SK-N-SH (cell line): ENCODE measurements around the gene BCAR3. TPM values are rescaled to one million over a fixed set of nuclear protein-coding genes. Genes with fewer than 3 reads are reported as not detected.

Experiments used
- CTCF ChIA-PET: fragments of 300-600, 350-600 bp; formaldehyde crosslinking; extraction: SDS; loops from one replicate; lab custom pipeline; 2021; lab: Yijun Ruan, JAX
- POLR2A ChIA-PET: fragments of 350-600 bp; sonication (Branson Sonifier 250); formaldehyde crosslinking; extraction: SDS; loops from one replicate; lab custom pipeline; 2020; ENCODE audit warnings: antibody characterized with exemption, inconsistent platforms; lab: Yijun Ruan, JAX
- DNase-seq: peaks from one replicate; pipeline ENCODE4 v3.0.0; 2012
- H2AFZ ChIP-seq: fragments of 200-600 bp; sonication (generic); 2 replicates; pipeline ENCODE4 v1.8.1; 2016; ENCODE audit warnings: antibody characterized with exemption, mild to moderate bottlenecking, low read depth
- H3F3A ChIP-seq: fragments of 200-600 bp; sonication (generic); replicated peaks from 2 replicates; pipeline ENCODE3; 2016; ENCODE audit warnings: antibody characterized with exemption, mild to moderate bottlenecking; ENCODE audit not compliant: insufficient read depth
- H3K27ac ChIP-seq, 2 experiments: fragments of 200-500 bp in 1 of 2; fragments of 200-600 bp in 1 of 2; sonication (Bioruptor generic) in 1 of 2; sonication (generic), shearing (Covaris generic) in 1 of 2; 2 replicates each; pipeline versions ENCODE4 v1.5.1 to v1.6.1; 2014 to 2016; ENCODE audit warnings: low read depth in 2 of 2, inconsistent platforms in 1 of 2, low read length in 1 of 2, mild to moderate bottlenecking in 1 of 2, mixed read lengths in 1 of 2
- H3K27me3 ChIP-seq: fragments of 200-600 bp; sonication (generic), shearing (Covaris generic); 2 replicates; pipeline ENCODE4 v1.6.1; 2016; ENCODE audit warnings: mixed run types; ENCODE audit not compliant: insufficient read depth
- H3K36me3 ChIP-seq, 2 experiments: fragments of 200-500 bp in 1 of 2; fragments of 200-600 bp in 1 of 2; sonication (Bioruptor generic) in 1 of 2; sonication (generic) in 1 of 2; replicated peaks in 1 of 2; 2 replicates each; pipeline versions ENCODE3 to v1.5.1; 2014 to 2016; ENCODE audit warnings: low read length in 1 of 2, mild to moderate bottlenecking in 1 of 2; ENCODE audit not compliant: insufficient read depth in 2 of 2, control insufficient read depth in 1 of 2
- H3K4me1 ChIP-seq, 2 experiments: fragments of 200-500 bp in 1 of 2; fragments of 200-600 bp in 1 of 2; sonication (Bioruptor generic) in 1 of 2; sonication (generic), shearing (Covaris generic) in 1 of 2; 2 replicates each; pipeline versions ENCODE4 v1.5.1 to v1.6.1; 2014 to 2016; ENCODE audit warnings: low read depth in 1 of 2, low read length in 1 of 2, mixed run types in 1 of 2; ENCODE audit not compliant: insufficient read depth in 2 of 2, control insufficient read depth in 1 of 2
- H3K4me2 ChIP-seq: fragments of 200-600 bp; sonication (generic), shearing (Covaris generic); 2 replicates; pipeline ENCODE4 v1.6.1; 2017; ENCODE audit warnings: mixed run types
- H3K4me3 ChIP-seq, 2 experiments: fragments of 200-500 bp in 1 of 2; fragments of 200-600 bp in 1 of 2; sonication (Bioruptor generic) in 1 of 2; sonication (generic), shearing (Covaris generic) in 1 of 2; 2 replicates each; pipeline versions ENCODE4 v1.5.1 to v1.8.1; 2014 to 2016; ENCODE audit warnings: low read depth in 2 of 2, inconsistent platforms in 1 of 2, low read length in 1 of 2, mild to moderate bottlenecking in 1 of 2, mixed read lengths in 1 of 2, moderate library complexity in 1 of 2
- H3K79me2 ChIP-seq: fragments of 200-600 bp; sonication (generic); 2 replicates; pipeline ENCODE4 v1.8.1; 2017; ENCODE audit warnings: mild to moderate bottlenecking; ENCODE audit not compliant: insufficient read depth
- H3K9ac ChIP-seq: fragments of 200-600 bp; sonication (generic); 2 replicates; pipeline ENCODE4 v1.6.1; 2017; ENCODE audit warnings: mixed run types
- H3K9me2 ChIP-seq: fragments of 200-600 bp; sonication (generic); 2 replicates; pipeline ENCODE4 v1.6.1; 2017; ENCODE audit warnings: mixed run types
- H3K9me3 ChIP-seq: fragments of 200-600 bp; sonication (generic); 2 replicates; pipeline ENCODE4 v1.6.1; 2017; ENCODE audit warnings: mixed run types, mild to moderate bottlenecking, moderate library complexity
- H4K20me1 ChIP-seq: fragments of 200-600 bp; sonication (generic); 2 replicates; pipeline ENCODE4 v1.6.1; 2017; ENCODE audit warnings: mild to moderate bottlenecking, mixed run types; ENCODE audit not compliant: insufficient read depth
- CHD2 ChIP-seq: fragments of 150-350 bp; IDR thresholded peaks from 2 replicates; pipeline ENCODE4 v1.6.1; 2018; ENCODE audit warnings: low read length; ENCODE audit not compliant: partially characterized antibody
- ELF1 ChIP-seq: IDR thresholded peaks from 2 replicates; pipeline ENCODE4 v1.4.0; 2012
- EP300 ChIP-seq, 2 experiments: IDR thresholded peaks; 2 replicates each; pipeline versions ENCODE4 v1.4.0 to v1.6.1; 2012; ENCODE audit warnings: borderline replicate concordance in 1 of 2, low read depth in 1 of 2, low read length in 1 of 2
- EZH2phosphoT487 ChIP-seq: fragments of 200-600 bp; sonication (generic); IDR thresholded peaks from 2 replicates; pipeline ENCODE4 v1.6.1; 2017; ENCODE audit warnings: low read depth, mixed run types, mild to moderate bottlenecking, antibody characterized with exemption, moderate library complexity, borderline replicate concordance
- FOXJ3 ChIP-seq: sonication (generic); formaldehyde crosslinking; IDR thresholded peaks from 2 replicates; pipeline ENCODE4 v1.5.1; 2020; ENCODE audit warnings: mild to moderate bottlenecking, missing genetic modification reagents
- GABPA ChIP-seq: IDR thresholded peaks from 2 replicates; pipeline ENCODE4 v1.4.0; 2012; ENCODE audit warnings: low read depth, mild to moderate bottlenecking
- GATA2 ChIP-seq: sonication (generic); formaldehyde crosslinking; IDR thresholded peaks from 2 replicates; pipeline ENCODE4 v1.5.0; 2020; ENCODE audit warnings: mild to moderate bottlenecking, missing genetic modification reagents
- MXI1 ChIP-seq: IDR thresholded peaks from 2 replicates; pipeline ENCODE4 v1.6.1; 2012; ENCODE audit warnings: mild to moderate bottlenecking, low read depth, low read length, improper control_type of control experiment
- NFIC ChIP-seq: IDR thresholded peaks from 2 replicates; pipeline ENCODE4 v1.4.0; 2012; ENCODE audit warnings: borderline replicate concordance
- POLR2AphosphoS5 ChIP-seq: IDR thresholded peaks from 2 replicates; pipeline ENCODE4 v1.6.1; 2012; ENCODE audit warnings: low read depth, low read length
- RAD21 ChIP-seq: IDR thresholded peaks from 2 replicates; pipeline ENCODE4 v1.6.1; 2012; ENCODE audit warnings: mild to moderate bottlenecking, low read length
- RCOR1 ChIP-seq: fragments of 150-350 bp; IDR thresholded peaks from 2 replicates; pipeline ENCODE4 v1.6.1; 2017; ENCODE audit warnings: antibody characterized with exemption, low read length
- RFX5 ChIP-seq: IDR thresholded peaks from 2 replicates; pipeline ENCODE4 v1.6.1; 2012; ENCODE audit warnings: mild to moderate bottlenecking, improper control_type of control experiment, low read length
- RXRA ChIP-seq: IDR thresholded peaks from 2 replicates; pipeline ENCODE4 v1.4.0; 2012; ENCODE audit warnings: low read depth, mild to moderate bottlenecking, borderline replicate concordance
- TCF12 ChIP-seq: IDR thresholded peaks from 2 replicates; pipeline ENCODE4 v1.4.0; 2012
- TEAD4 ChIP-seq: IDR thresholded peaks from 2 replicates; pipeline ENCODE4 v1.4.0; 2012; ENCODE audit warnings: mild to moderate bottlenecking, borderline replicate concordance; ENCODE audit not compliant: insufficient read depth
- YY1 ChIP-seq: IDR thresholded peaks from 2 replicates; pipeline ENCODE4 v1.4.0; 2012; ENCODE audit warnings: low read depth, mild to moderate bottlenecking
- WGBS: methylation state at CpG from one replicate; pipeline ENCODE4 v1.1.6; 2017; ENCODE audit warnings: low lambda C conversion rate; 5-methylcytosine and 5-hydroxymethylcytosine counted together
- polyA plus RNA-seq, 3 experiments: library from polyadenylated mRNA; depleted of rRNA; stranded (reverse); fragments of >200 nt; gene quantifications; 2 replicates each; pipeline ENCODE4 v1.2.3, GENCODE V29; 2012
- TF ChIP-seq, protein P1 (sequence below): fragments of 200-600 bp; sonication (generic); IDR thresholded peaks from 2 replicates; pipeline ENCODE4 v1.6.1; 2017; ENCODE audit warnings: antibody characterized with exemption, mild to moderate bottlenecking, moderate library complexity
- TF ChIP-seq, protein P2 (sequence below): IDR thresholded peaks from 2 replicates; pipeline ENCODE4 v1.4.0; 2012; ENCODE audit warnings: low read depth
- TF ChIP-seq, protein P3 (sequence below): IDR thresholded peaks from 2 replicates; pipeline ENCODE4 v1.4.0; 2012; ENCODE audit warnings: low read depth, borderline replicate concordance
- TF ChIP-seq, protein P4 (sequence below): IDR thresholded peaks from 2 replicates; pipeline ENCODE4 v1.4.0; 2012; ENCODE audit warnings: low read depth, borderline replicate concordance

The BCAR3 gene
- polyA plus RNA-seq, 1 of the 3 experiments (the other 2 are of a cell fraction), result 58.4 TPM

DNA sequence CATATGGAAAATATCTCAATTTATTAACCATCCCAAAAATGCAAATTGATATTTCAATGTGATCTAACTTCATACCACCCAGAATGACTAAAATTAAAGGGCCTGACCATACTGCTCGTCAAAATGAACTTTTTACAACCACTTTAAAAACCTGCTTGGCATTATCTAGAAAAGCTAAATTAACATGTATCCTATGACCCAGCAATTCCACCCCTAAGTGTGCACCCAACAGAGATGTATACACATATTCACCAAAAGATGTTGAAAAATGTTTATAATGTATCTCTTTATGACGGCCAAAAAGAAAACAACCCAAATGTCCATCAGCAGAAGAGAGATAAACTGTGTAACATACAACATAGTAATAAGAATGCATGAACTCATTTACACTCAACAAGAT is 1.6 kb upstream of the BCAR3 start:
- Histone ChIP-seq H3K4me2 (no peak overlapping the region), H3K36me3 (peaks cover 0 to under 1% of the 10 kb centered on the region in 2 experiments), H3K27ac (no peak overlapping the region), H3K9me2 (no peaks in the 10 kb centered on the region), H3K9ac (no peak overlapping the region), H3K27me3 (no peaks in the 10 kb centered on the region), H3F3A (peaks cover 38% of the 10 kb centered on the region), H3K9me3 (no peaks in the 10 kb centered on the region), H3K4me3 (no peak overlapping the region), H3K4me1 (peaks cover 10 to 19% of the 10 kb centered on the region in 2 experiments; a peak in 3 of 4 replicates), H3K79me2 (peaks cover 53% of the 10 kb centered on the region), H4K20me1 (peaks cover 15% of the 10 kb centered on the region), H2AFZ (no peak overlapping the region)
- TF ChIP-seq, protein P1, sequence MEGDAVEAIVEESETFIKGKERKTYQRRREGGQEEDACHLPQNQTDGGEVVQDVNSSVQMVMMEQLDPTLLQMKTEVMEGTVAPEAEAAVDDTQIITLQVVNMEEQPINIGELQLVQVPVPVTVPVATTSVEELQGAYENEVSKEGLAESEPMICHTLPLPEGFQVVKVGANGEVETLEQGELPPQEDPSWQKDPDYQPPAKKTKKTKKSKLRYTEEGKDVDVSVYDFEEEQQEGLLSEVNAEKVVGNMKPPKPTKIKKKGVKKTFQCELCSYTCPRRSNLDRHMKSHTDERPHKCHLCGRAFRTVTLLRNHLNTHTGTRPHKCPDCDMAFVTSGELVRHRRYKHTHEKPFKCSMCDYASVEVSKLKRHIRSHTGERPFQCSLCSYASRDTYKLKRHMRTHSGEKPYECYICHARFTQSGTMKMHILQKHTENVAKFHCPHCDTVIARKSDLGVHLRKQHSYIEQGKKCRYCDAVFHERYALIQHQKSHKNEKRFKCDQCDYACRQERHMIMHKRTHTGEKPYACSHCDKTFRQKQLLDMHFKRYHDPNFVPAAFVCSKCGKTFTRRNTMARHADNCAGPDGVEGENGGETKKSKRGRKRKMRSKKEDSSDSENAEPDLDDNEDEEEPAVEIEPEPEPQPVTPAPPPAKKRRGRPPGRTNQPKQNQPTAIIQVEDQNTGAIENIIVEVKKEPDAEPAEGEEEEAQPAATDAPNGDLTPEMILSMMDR, result no peak
- no peak for TF ChIP-seq ELF1
- TF ChIP-seq FOXJ3, result no peak
- TF ChIP-seq GABPA, result no peak
- TF ChIP-seq, protein P2, sequence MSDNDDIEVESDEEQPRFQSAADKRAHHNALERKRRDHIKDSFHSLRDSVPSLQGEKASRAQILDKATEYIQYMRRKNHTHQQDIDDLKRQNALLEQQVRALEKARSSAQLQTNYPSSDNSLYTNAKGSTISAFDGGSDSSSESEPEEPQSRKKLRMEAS, result no peak
- no peak for TF ChIP-seq CHD2
- TF ChIP-seq EZH2phosphoT487, result no peak
- no peak for TF ChIP-seq MXI1
- TF ChIP-seq GATA2 (CRISPR knock-in tag), result no peak
- TF ChIP-seq RFX5, result no peak
- TF ChIP-seq RAD21, result no peak
- TF ChIP-seq, protein P3, sequence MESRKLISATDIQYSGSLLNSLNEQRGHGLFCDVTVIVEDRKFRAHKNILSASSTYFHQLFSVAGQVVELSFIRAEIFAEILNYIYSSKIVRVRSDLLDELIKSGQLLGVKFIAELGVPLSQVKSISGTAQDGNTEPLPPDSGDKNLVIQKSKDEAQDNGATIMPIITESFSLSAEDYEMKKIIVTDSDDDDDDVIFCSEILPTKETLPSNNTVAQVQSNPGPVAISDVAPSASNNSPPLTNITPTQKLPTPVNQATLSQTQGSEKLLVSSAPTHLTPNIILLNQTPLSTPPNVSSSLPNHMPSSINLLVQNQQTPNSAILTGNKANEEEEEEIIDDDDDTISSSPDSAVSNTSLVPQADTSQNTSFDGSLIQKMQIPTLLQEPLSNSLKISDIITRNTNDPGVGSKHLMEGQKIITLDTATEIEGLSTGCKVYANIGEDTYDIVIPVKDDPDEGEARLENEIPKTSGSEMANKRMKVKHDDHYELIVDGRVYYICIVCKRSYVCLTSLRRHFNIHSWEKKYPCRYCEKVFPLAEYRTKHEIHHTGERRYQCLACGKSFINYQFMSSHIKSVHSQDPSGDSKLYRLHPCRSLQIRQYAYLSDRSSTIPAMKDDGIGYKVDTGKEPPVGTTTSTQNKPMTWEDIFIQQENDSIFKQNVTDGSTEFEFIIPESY, result no peak
- TF ChIP-seq YY1, result no peak
- 90% methylated on average over 2 of the region's 2 CpGs for WGBS
- ChIA-PET CTCF (interaction anchor here (1.0 to 7.1 kb wide), 6 partner anchors 19 to 161 kb away, joined by 3 to 61 read pairs (median 6); no protein-coding TSS in a partner anchor), POLR2A (no interaction called here)
- no peak for DNase-seq

DNA sequence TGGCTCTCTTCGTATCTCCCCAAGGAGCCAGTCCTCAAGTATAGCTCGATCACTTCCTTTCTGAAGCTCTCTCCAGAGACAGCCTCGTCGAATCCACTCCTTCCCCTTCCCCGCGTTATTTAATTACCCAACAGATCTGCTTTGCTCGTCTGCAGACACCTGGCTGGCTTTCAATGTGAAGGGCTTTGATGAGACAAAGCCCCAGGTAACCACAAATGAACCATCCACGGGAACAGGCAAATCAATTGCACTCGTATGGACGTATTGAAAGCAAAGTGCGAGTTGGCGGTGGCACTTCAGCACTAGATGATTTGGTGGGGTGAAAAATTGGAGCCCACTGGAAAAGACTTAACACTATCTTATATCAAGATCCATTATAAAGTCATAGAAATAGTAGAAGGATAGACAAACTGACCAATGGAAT is 364 bp upstream of the BCAR3 start:
- H4K20me1 ChIP-seq, result peaks cover 27% of the 10 kb centered on the region
- H3K79me2 ChIP-seq, result peaks cover 65% of the 10 kb centered on the region
- H3K4me3 ChIP-seq, result peak overlapping the region; percentile 75 to 86
- CTCF ChIA-PET, result interaction anchor here (0.8 to 7.1 kb wide), 14 partner anchors 10 to 245 kb away, joined by 3 to 61 read pairs (median 5); no protein-coding TSS in a partner anchor
- H2AFZ ChIP-seq, result no peak overlapping the region
- H3K36me3 ChIP-seq, result peaks cover 4 to 11% of the 10 kb centered on the region in 2 experiments
- TF ChIP-seq, protein P4, sequence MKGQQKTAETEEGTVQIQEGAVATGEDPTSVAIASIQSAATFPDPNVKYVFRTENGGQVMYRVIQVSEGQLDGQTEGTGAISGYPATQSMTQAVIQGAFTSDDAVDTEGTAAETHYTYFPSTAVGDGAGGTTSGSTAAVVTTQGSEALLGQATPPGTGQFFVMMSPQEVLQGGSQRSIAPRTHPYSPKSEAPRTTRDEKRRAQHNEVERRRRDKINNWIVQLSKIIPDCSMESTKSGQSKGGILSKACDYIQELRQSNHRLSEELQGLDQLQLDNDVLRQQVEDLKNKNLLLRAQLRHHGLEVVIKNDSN, result no peak
- TF ChIP-seq EZH2phosphoT487 (no peak), TCF12 (no peak), RFX5 (no peak), EP300 (IDR thresholded peaks at IDR 0.05; ENCODE audit: borderline replicate concordance in 1 of 2, low read depth in 1 of 2, low read length in 1 of 2) (0 out of 4 replicates have a peak, but pooled peaks of 1 of the 2 experiments have one; percentile 2), POLR2AphosphoS5 (0 out of 2 replicates have a peak, but pooled peaks have one; percentile 56), RCOR1 (no peak), RAD21 (no peak), NFIC (0 out of 2 replicates have a peak, but pooled peaks have one; percentile 2), GATA2 (CRISPR knock-in tag) (no peak), RXRA (0 out of 2 replicates have a peak, but pooled peaks have one; percentile 29), ELF1 (0 out of 2 replicates have a peak, but pooled peaks have one; percentile 26), TEAD4 (no peak)
- TF ChIP-seq, protein P2, result peak; percentile 50; the same call in 1 of the 2 replicates
- 30% methylated on average over 12 of the region's 12 CpGs for WGBS
- DNase-seq, result no peak
- H3K27me3 ChIP-seq, result no peaks in the 10 kb centered on the region
- peaks cover 41% of the 10 kb centered on the region for H3F3A ChIP-seq
- H3K4me2 ChIP-seq, result peak overlapping the region; percentile 81
- H3K9me3 ChIP-seq, result no peaks in the 10 kb centered on the region
- H3K9me2 ChIP-seq, result no peaks in the 10 kb centered on the region
- peak overlapping the region; percentile 86 to 95 for H3K27ac ChIP-seq
- POLR2A ChIA-PET, result interaction anchor here (0.6 to 1.4 kb wide), 5 partner anchors 8 to 21 kb away, joined by 3 to 5 read pairs (median 3); no protein-coding TSS in a partner anchor
- H3K9ac ChIP-seq, result peak overlapping the region; percentile 96
- peaks cover 17 to 19% of the 10 kb centered on the region in 2 experiments; a peak in 3 of 4 replicates for H3K4me1 ChIP-seq
